HG02852 (cell line): Measurements from ENCODE around the gene CLCN1.
"Not testable (repeated sequence)": the region's sequence is repeated elsewhere in the genome, so short reads cannot be mapped to it uniquely, and the experiment has no call there.

Experiments
- ATAC-seq: cut with Tn5 transposase; IDR thresholded peaks from one replicate; pipeline ENCODE4 v1.9.1; 2021; ENCODE audit warnings: mild to moderate bottlenecking, moderate library complexity; ENCODE audit not compliant: unreplicated experiment

Gene CLCN1

GRCh38 chr7:143383642-143383957, 67.7 kb downstream of the CLCN1 start:
- ATAC-seq: no peak

DNA sequence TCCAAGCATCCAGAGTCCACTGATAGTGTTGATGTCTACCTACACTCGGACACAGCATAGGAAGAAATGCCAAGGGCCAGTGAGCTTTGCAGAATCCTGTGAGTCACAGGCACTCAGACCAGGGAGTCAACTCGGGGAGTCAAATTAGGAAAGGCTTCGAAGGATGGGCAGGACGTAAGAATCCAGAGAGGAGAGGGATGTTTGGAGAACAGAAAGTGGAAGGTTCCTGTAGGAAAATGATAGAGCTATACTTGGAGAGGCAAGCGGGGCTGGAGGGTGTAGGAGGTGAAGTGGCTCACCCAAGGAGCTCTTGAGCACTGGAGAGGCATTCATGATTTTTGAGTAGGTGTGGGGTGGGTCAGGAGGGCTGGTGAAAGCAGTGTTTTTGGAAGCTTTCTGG, 68.2 kb downstream of the CLCN1 start:
- ATAC-seq: no peak

DNA sequence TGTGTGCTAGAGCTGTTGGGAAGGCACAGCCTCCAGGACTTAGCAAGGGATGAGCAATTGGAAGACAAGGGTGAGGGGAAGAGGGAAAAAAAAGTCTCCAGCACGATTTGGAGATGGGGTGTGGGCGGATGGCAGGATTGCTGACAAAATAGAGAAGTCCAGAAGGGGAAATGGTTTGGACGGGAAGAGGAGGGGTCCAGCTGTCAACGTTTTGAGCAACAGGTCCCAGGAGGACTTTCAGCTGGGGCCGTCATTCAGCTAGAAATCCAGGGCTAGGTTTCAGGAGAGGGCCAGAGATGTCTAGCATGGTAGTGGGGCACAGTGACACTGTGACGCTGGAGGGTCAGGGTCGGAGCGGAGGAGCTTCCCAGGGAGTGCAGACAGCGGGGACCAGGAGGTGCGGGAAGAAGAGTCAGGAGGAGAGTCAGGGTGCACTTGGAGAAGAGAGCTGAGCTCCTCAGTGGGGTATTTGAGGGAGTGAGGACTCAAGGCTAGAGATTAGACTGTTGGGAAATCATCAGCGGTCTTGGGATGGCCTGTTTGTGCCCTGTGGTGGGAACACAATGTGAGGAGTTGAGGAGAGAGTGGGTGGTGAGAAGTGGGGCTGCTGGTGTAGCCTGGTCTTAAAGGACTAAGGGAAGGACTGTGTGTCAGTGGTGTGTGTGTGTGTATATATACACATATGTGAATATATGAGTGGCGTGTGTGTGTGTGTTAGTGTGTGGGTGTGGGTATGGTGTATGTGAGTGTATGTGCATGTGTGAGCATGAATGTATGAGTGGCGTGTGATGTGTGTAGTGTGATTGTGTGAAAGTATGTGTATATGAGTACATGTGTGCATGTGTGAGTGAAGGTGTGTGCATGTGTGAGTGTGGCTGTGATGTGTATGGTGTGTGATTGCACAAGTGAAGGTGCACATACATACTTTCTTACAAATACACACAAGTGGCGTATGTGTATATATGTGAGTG, 69.0 kb downstream of the CLCN1 start:
- no peak for ATAC-seq

DNA sequence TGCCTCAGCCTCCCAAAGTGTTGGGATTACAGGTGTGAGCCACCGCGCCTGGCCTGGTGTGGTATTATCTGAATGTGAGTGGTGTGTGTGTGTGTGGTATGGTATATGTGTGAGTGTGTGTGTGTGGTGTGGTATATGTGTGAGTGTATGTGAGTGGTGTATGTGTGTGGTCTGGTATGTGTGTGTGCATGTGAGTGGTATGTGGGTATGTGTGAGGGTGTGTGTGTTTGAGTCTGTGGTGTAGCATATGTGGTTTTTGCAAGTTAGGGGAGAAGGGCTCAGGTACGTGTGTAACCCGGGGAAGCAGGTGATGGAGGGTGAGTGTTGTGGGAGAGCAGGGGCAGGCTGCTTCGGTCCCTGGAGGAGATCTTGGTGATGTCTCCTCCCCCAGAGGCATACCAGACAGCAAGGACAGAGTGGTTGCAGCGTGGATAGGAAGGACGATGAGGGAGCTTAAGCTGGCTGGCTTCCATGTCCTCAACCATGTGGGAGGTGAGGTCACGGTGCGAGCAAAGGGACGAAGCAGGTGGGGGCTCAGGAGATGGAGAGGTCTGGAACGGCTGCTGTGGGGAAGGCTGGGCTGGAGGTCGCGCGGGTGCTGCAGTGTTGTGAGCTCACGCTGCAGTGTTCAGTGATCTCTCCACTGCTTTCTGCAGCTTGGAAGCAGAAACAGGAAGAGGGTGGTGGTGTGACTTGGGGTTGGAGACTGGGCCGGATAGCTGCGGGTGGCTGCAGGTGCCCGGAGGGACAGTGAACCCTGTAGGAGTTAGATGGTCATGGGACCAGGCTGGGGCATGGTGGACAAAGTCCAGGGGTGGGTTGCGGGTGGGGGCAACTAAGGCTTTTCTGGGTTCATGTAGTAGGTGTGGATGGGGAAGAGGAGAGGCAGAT, 70.2 kb downstream of the CLCN1 start:
- peak; percentile 36 for ATAC-seq

DNA sequence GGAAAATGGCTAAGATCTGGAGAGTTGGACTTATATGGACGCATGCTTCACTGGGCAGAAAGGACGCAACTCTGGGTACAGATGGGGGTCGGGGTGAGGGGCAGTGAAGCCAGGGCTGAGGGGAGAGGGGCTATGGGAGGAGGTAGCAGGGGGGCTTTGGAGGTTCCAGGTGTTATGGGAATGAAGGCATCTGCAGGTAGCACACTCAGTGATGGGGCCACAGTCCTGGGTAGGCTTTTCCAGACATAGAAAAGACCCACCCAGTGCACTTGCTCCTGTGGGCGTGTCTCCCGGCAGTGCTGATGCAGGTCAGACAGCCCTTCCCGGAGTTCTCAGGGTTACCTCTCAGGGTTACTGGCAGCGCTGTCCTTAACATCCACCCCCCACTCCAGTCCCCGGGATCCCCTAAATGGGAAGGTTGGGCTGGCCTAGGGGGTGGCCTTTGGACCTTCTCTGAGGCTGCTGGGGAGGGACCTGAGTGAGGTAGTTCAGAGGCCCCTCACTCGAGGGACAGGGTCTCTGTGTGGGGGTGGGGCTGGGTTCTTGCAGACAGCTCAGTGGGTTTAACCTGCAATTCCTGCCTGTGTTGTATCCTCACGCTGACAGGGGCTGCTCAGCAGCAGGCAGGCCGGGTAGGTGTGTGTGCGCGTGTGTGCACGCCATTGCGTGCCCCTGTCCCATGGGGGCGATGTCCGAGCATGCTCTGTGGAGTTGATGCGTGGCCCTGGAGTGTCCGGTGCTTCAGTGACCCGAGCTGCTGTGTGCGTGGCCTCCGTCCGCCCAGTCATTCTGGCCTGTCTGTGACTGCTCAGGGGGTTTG, 71.5 kb downstream of the CLCN1 start:
- no peak for ATAC-seq

DNA sequence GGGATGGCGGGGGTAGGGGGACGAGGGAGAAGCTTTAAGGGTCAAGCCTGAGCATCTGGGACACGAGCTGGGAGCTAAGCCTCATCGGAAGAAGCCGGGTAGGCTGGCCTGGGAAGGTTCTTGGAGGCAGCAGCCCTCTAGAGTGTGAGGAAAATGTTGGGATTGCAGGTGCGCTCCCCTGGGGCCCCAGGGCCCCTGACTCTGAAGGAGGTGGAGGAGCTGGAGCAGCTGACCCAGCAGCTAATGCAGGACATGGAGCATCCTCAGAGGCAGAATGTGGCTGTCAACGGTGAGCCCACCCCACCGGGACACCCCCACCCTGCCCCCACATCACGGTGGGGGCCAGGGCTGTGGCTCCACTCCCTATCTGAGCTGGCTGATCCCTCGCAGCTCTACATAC, 72.1 kb downstream of the CLCN1 start:
- ATAC-seq: no peak

- ATAC-seq: no peak
These were observed 72.7 kb downstream of the CLCN1 start for GRCh38 chr7:143388491-143389101.

GRCh38 chr7:143389316-143390103, 73.6 kb downstream of the CLCN1 start:
- no peak for ATAC-seq

DNA sequence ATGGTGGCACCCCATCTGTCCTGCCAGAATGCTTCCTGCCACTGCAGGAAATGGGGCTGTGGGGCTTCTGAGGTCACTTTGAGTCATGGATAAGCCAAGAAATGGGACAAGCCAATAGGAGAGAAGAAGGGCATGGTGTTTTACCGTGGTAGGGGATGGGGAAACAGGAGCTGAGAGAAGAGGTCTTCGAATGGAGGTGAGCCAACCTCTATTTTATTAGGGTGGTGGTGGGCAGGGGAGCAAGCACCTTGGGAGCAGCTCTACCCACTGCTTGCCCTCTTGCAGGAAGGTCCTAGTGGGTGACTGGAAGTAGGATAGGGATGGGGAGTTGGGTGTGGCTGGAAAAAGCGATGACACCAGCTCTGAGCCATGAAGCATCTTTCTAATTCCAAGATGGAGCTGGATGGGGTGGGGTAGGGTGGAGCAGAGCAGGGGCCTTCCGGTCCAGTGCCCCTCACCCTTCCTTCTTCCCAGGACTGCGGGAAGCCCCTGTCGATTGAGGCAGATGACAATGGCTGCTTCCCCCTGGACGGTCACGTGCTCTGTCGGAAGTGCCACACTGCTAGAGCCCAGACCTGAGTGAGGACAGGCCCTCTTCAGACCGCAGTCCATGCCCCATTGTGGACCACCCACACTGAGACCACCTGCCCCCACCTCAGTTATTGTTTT, 74.3 kb downstream of the CLCN1 start:
- no peak for ATAC-seq

DNA sequence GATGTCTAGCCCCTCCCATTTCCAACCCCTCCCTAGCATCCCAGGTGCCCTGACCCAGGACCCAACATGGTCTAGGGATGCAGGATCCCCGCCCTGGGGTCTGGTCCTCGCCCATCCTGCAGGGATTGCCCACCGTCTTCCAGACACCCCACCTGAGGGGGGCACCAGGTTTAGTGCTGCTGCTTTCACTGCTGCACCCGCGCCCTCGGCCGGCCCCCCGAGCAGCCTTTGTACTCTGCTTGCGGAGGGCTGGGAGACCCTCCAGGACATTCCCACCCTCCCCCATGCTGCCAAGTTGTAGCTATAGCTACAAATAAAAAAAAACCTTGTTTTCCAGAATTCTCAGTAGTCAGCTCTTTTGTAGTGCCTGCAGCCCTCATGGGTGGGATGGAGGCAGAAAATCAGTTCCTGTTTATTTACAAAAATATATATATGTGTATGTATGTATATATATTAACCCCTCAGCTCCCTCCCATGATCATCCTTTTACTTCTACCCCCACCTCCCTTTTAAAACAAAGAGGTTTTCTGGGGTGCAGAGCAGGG, 74.9 kb downstream of the CLCN1 start:
- no peak for ATAC-seq

DNA sequence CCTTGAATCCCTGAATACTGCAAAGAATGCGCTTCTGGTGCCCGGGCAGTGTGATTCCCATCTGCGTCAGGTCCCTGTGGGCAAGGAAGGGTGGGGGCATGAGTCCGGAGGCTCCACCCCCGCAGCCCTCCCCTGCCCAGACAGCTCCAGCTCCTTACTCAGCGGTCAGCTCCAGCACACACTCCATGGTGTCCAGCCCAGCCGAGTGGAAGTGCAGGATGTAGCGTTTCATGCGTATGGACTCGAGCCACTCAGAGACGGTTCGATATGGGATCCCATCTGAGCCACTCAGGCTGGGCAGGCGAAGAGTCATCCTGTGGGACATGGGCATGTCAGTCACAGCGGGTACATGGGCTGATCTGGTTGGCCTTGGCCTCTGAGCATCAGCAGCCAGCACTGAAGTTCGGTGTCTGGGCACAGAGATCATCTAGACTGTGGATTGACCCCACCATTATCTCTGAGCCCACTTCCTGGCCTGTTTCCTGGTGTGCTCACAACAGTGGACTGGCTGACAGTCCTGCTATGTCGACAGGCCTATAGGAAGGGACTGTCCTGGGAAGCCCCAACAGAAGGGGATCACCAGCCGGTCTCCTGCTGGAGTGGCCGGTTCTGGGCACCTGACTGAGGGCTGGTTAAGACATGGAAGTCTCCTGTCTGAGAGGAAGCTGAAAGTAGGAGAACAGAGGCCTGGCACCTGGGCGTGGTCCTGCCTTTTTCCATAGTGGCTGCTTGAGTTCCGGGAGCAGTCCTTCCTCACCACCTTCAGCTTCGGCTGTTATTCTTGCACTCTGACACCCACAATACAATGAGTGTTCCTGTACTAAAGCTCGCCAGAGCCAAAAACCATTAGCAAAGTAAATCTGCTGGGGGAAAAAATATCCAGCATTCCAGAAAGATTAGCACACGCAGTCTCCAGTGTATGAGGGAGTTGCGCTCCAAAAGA, 75.8 kb downstream of the CLCN1 start:
- no peak for ATAC-seq

- ATAC-seq: not testable (repeated sequence)
These were observed 76.5 kb downstream of the CLCN1 start for GRCh38 chr7:143392427-143392826.

- no peak for ATAC-seq
These were observed 77.0 kb downstream of the CLCN1 start for GRCh38 chr7:143392875-143393266.

DNA sequence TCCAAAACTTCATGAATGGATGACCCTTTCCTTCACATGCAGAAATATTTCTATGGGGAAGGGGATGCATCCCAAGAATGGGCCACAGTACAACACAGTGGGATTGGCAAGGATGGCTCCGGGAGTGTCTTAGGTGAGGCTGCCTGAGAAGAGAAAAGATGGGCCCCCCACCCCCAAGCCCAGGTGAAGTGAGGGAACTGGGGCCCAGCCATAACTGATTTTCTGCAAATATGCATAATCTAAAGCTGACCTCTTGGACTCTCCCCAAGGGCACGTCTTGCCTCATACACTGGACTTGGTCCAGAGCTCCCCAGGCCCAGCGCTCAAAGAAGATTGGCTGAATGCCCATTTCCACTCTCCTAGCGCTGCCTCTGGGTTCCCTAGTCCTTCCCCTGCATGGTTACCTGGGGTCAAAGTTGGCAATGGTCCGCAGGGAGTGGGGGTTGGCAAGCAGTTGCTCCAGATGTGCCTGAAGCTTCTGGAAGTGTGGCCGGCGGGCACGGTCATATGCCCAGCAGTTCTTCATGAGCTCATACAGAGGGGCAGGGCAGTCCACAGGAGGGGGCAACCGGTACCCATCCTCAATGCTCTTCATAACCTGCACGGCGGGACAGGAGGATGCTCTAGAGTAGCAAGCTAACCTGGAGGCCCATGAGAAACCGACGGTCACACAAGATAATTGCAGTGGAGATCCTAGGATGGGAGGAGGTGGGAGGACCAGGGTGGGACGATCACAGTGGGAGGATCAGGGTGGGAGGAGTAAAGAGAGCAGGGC, 77.5 kb downstream of the CLCN1 start:
- no peak for ATAC-seq

DNA sequence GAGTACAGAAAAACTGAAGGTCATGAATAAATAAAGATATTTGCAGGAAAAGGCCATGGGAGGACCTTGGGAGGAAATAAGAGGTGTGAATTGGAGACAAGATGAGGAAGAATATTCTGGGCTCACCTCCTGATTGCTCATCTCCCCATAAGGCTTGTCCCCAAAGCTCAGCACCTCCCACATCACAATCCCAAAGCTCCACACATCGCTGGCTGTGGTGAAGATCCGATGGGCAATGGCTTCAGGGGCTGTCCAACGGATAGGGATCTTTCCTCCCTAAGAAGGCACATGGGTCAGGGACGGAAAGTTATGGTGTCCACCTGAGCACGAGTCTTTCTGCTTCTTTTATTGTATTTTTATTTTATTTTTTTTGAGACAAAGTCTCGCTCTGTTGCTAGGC, 78.2 kb downstream of the CLCN1 start:
- ATAC-seq: no peak

DNA sequence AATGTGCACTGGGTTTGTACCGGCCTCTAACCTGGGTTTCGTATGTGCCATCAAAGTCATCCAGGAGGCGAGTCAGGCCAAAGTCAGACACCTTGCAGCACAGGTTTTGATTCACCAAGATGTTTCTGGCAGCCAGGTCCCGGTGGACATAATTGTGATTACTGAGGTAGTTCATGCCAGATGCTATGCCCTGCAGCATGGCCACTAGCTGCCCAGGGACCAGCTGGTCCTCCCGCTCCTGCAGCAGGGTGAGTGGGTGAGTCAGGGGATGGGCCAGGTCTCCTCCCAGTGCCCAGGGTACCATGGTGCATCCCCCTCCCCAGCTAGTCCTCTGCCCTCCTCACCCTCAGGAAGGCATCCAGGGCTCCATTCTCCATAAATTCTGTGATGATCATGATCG, 78.9 kb downstream of the CLCN1 start:
- no peak for ATAC-seq
